ENCODE data around the gene TMEM51.

DNA sequence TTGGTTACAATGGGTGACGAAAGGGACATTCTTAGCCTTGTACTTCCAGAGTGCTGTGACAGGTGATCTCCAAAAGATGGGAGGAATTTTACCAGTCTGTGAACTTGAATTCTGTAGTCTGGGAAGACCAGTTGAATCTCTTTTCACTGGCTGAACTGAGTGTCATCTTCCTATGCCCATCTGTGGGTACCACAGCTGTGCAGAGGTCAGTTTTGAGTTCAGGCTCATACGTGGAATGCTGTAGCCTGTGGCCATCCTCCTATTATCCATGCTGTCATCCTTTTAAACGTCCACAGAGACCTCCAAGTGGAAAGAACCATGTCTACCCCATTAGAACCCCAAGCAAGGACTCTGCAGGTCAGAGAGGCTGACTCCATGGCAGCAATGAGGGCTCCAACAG is 32.1 kb downstream of the TMEM51 start:
- TF ChIP-seq, protein P1, sequence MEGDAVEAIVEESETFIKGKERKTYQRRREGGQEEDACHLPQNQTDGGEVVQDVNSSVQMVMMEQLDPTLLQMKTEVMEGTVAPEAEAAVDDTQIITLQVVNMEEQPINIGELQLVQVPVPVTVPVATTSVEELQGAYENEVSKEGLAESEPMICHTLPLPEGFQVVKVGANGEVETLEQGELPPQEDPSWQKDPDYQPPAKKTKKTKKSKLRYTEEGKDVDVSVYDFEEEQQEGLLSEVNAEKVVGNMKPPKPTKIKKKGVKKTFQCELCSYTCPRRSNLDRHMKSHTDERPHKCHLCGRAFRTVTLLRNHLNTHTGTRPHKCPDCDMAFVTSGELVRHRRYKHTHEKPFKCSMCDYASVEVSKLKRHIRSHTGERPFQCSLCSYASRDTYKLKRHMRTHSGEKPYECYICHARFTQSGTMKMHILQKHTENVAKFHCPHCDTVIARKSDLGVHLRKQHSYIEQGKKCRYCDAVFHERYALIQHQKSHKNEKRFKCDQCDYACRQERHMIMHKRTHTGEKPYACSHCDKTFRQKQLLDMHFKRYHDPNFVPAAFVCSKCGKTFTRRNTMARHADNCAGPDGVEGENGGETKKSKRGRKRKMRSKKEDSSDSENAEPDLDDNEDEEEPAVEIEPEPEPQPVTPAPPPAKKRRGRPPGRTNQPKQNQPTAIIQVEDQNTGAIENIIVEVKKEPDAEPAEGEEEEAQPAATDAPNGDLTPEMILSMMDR (IDR thresholded peaks at IDR 0.05) = no peak
- no peak for TF ChIP-seq EZH2 (IDR thresholded peaks at IDR 0.05; ENCODE audit: borderline replicate concordance, insufficient read depth, low read depth, low read length, poor library complexity, severe bottlenecking)
